Right lobe of liver (tissue), 4 donors: ENCODE data around the gene MRPS26.

ENCODE experiments used
- CTCF ChIP-seq, 4 donors: fragments of 200-600 bp in 3 of 4; fragments of 450-650 bp in 1 of 4; IDR thresholded peaks; one replicate each; pipeline versions ENCODE4 v1.5.1 to v1.8.0; 2016 to 2022; ENCODE audit warnings: antibody characterized with exemption in 4 of 4, mild to moderate bottlenecking in 2 of 4
- POLR2A ChIP-seq: fragments of 450-650 bp; IDR thresholded peaks from one replicate; pipeline ENCODE4 v1.6.1; 2017; ENCODE audit warnings: antibody characterized with exemption, mild to moderate bottlenecking
- donor health status: DM: no; HTN: no; CAD: no.
- donor health status: DM: no; HTN: no; CAD: no.
- donor health status: DM: no; HTN: yes; CAD: no.

DNA sequence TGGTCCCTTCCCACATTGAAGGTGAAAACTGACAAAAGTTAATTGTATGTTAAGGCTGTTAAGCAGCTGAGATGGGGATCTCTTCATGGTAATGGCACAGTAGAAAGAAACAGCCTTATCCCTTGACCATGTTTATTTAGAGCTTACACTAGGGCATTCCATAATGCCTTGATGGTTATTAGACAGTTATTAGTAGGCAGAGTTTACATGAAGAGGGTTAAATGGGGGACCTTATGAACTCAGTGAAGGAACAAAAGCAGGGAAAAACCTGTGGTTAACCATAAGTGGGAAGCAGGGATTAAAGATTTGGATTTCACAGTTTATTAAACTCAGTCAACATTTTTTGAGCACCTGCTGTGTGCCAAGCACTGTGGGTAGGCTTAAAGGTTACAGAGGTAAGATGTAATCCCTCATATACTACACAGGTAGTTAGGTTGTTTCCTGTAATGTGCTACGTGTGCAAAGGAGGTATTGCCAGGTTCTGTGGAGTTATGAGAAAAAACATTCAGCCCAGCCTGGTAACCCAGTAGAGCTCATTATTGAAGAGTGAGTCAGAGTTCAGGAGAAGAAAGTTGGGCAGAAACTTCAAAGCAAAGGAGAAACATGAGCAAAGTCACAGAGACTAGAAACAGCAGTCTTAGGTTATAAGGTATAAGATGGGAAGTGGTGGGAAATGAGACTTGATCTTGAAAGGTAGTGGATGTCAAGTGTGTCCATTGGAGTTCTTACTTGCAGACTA, 34.7 kb upstream of the MRPS26 start:
- TF ChIP-seq CTCF (IDR thresholded peaks at IDR 0.05) (no peak), POLR2A (no peak)
